Mesendoderm (in vitro differentiated cells): ENCODE results near the gene MED26.

Experiments used
- DNase-seq: peaks from one replicate; pipeline ENCODE4 v3.0.0; 2013
- H2AK5ac ChIP-seq: 2 replicates; pipeline ENCODE4 v1.6.1; 2013; ENCODE audit warnings: low read length, inconsistent platforms
- H2BK120ac ChIP-seq: 2 replicates; pipeline ENCODE4 v1.6.1; 2013; ENCODE audit warnings: low read depth, mild to moderate bottlenecking, low read length, moderate library complexity, mixed read lengths
- H2BK15ac ChIP-seq: replicated peaks from 2 replicates; pipeline ENCODE4 v1.6.1; 2013; ENCODE audit warnings: low read depth, mild to moderate bottlenecking, moderate library complexity
- H2BK5ac ChIP-seq: 2 replicates; pipeline ENCODE4 v1.6.1; 2013; ENCODE audit warnings: low read length, inconsistent platforms
- H3K18ac ChIP-seq: 2 replicates; pipeline ENCODE4 v1.6.1; 2013; ENCODE audit warnings: mild to moderate bottlenecking, low read length, mixed read lengths
- H3K23ac ChIP-seq: one replicate; pipeline ENCODE4 v1.6.1; 2013; ENCODE audit warnings: low read length
- H3K27ac ChIP-seq: 2 replicates; pipeline ENCODE4 v1.5.1; 2013; ENCODE audit warnings: low read depth, mild to moderate bottlenecking, inconsistent platforms, low read length, moderate library complexity
- H3K27me3 ChIP-seq: 2 replicates; pipeline ENCODE4 v1.6.1; 2013; ENCODE audit warnings: low read length, control low read depth, mild to moderate bottlenecking, inconsistent platforms; ENCODE audit not compliant: insufficient read depth, poor library complexity
- H3K36me3 ChIP-seq: 2 replicates; pipeline ENCODE4 v1.6.1; 2013; ENCODE audit warnings: low read length, inconsistent platforms; ENCODE audit not compliant: control insufficient read depth, insufficient read depth
- H3K4ac ChIP-seq: one replicate; pipeline ENCODE4 v1.6.1; 2013; ENCODE audit warnings: low read depth, mild to moderate bottlenecking, low read length, moderate library complexity
- H3K4me1 ChIP-seq: 2 replicates; pipeline ENCODE4 v1.6.1; 2013; ENCODE audit warnings: low read depth, low read length, inconsistent platforms; ENCODE audit not compliant: control insufficient read depth
- H3K4me2 ChIP-seq: 2 replicates; pipeline ENCODE4 v1.6.1; 2013; ENCODE audit warnings: low read length
- H3K4me3 ChIP-seq: 2 replicates; pipeline ENCODE4 v1.5.1; 2013; ENCODE audit warnings: mild to moderate bottlenecking, low read length
- H3K56ac ChIP-seq: one replicate; pipeline ENCODE4 v1.6.1; 2013; ENCODE audit warnings: low read length
- H3K79me1 ChIP-seq: 2 replicates; pipeline ENCODE4 v1.6.1; 2013; ENCODE audit warnings: low read length, inconsistent platforms
- H3K79me2 ChIP-seq: 2 replicates; pipeline ENCODE4 v1.6.1; 2013; ENCODE audit warnings: mild to moderate bottlenecking, low read length; ENCODE audit not compliant: control insufficient read depth, insufficient read depth
- H3K9ac ChIP-seq: 2 replicates; pipeline ENCODE4 v1.6.1; 2013; ENCODE audit warnings: low read length, inconsistent platforms
- H4K5ac ChIP-seq: one replicate; pipeline ENCODE4 v1.6.1; 2013; ENCODE audit warnings: low read length
- H4K8ac ChIP-seq: one replicate; pipeline ENCODE4 v1.6.1; 2013; ENCODE audit warnings: low read depth, mild to moderate bottlenecking, control low read depth, low read length, moderate library complexity
- WGBS: extraction: QIAGEN DNeasy Blood & Tissue Kit; methylation state at CpG from one replicate; pipeline ENCODE4 v1.1.7; 2013; ENCODE audit warnings: low lambda C conversion rate, missing lambda C conversion rate; ENCODE audit not compliant: insufficient coverage; ENCODE audit errors: extremely low coverage; 5-methylcytosine and 5-hydroxymethylcytosine counted together

Gene MED26

GRCh38 chr19:16598848-16599247 lies 29.2 kb downstream of the MED26 start:
- H3K4ac ChIP-seq: no peak overlapping the region
- no CpG with 5 or more reads among the region's 4 CpGs for WGBS
- no peak overlapping the region for H3K4me3 ChIP-seq
- H3K27me3 ChIP-seq: no peaks in the 10 kb centered on the region
- no peak overlapping the region for H3K56ac ChIP-seq
- H3K36me3 ChIP-seq: no peaks in the 10 kb centered on the region
- no peak overlapping the region for H3K18ac ChIP-seq
- no peak for DNase-seq
- H3K79me2 ChIP-seq: peaks cover 71% of the 10 kb centered on the region
- no peak overlapping the region for H3K9ac ChIP-seq
- no peaks in the 10 kb centered on the region for H3K4me1 ChIP-seq
- no peak overlapping the region for H3K4me2 ChIP-seq
- H3K79me1 ChIP-seq: peaks cover 64% of the 10 kb centered on the region
- no peak overlapping the region for H3K23ac ChIP-seq
- no peak overlapping the region for H2BK120ac ChIP-seq
- no peak overlapping the region for H4K5ac ChIP-seq
- H3K27ac ChIP-seq: no peak overlapping the region
- no peak overlapping the region for H2BK15ac ChIP-seq
- H2AK5ac ChIP-seq: no peak overlapping the region
- H2BK5ac ChIP-seq: no peak overlapping the region
- no peak overlapping the region for H4K8ac ChIP-seq

- no peak overlapping the region for H3K4ac ChIP-seq
- no peak overlapping the region for H2AK5ac ChIP-seq
- H3K79me2 ChIP-seq: peaks cover 75% of the 10 kb centered on the region
- no peak overlapping the region for H3K4me2 ChIP-seq
- H3K4me1 ChIP-seq: peaks cover 6% of the 10 kb centered on the region
- no peak overlapping the region for H3K9ac ChIP-seq
- no peak overlapping the region for H4K5ac ChIP-seq
- H3K27me3 ChIP-seq: no peaks in the 10 kb centered on the region
- H3K18ac ChIP-seq: no peak overlapping the region
- no peak overlapping the region for H3K56ac ChIP-seq
- H2BK120ac ChIP-seq: no peak overlapping the region
- no CpG with 5 or more reads among the region's 9 CpGs for WGBS
- no peak for DNase-seq
- H2BK5ac ChIP-seq: no peak overlapping the region
- no peak overlapping the region for H2BK15ac ChIP-seq
- H3K23ac ChIP-seq: no peak overlapping the region
- no peak overlapping the region for H3K27ac ChIP-seq
- H3K79me1 ChIP-seq: peaks cover 68% of the 10 kb centered on the region
- no peak overlapping the region for H4K8ac ChIP-seq
- no peaks in the 10 kb centered on the region for H3K36me3 ChIP-seq
- H3K4me3 ChIP-seq: no peak overlapping the region
Observed at GRCh38 chr19:16596399-16596798, 31.6 kb downstream of the MED26 start.

- Histone ChIP-seq H3K9ac (no peak overlapping the region), H3K4me2 (no peak overlapping the region), H3K56ac (no peak overlapping the region), H4K5ac (no peak overlapping the region), H2AK5ac (no peak overlapping the region), H3K36me3 (no peaks in the 10 kb centered on the region), H3K27me3 (no peaks in the 10 kb centered on the region), H3K4me3 (no peak overlapping the region), H2BK5ac (no peak overlapping the region), H2BK120ac (no peak overlapping the region), H3K23ac (no peak overlapping the region), H4K8ac (no peak overlapping the region), H3K79me1 (peaks cover 69% of the 10 kb centered on the region), H3K4me1 (peaks cover 6% of the 10 kb centered on the region), H3K4ac (no peak overlapping the region), H3K18ac (no peak overlapping the region), H2BK15ac (no peak overlapping the region), H3K27ac (no peak overlapping the region), H3K79me2 (peaks cover 75% of the 10 kb centered on the region)
- DNase-seq: no peak
- no CpG with 5 or more reads among the region's 8 CpGs for WGBS
Observed at GRCh38 chr19:16595097-16595496, 32.9 kb downstream of the MED26 start.

- Histone ChIP-seq H3K4me1 (peaks cover 6% of the 10 kb centered on the region), H3K4ac (no peak overlapping the region), H3K27ac (no peak overlapping the region), H2AK5ac (no peak overlapping the region), H4K8ac (no peak overlapping the region), H2BK15ac (no peak overlapping the region), H3K27me3 (no peaks in the 10 kb centered on the region), H3K4me2 (no peak overlapping the region), H2BK120ac (no peak overlapping the region), H3K23ac (no peak overlapping the region), H3K79me2 (peaks cover 75% of the 10 kb centered on the region), H3K4me3 (no peak overlapping the region), H3K56ac (no peak overlapping the region), H3K9ac (no peak overlapping the region), H3K18ac (no peak overlapping the region), H2BK5ac (no peak overlapping the region), H3K36me3 (no peaks in the 10 kb centered on the region), H4K5ac (no peak overlapping the region), H3K79me1 (peaks cover 68% of the 10 kb centered on the region)
- no CpG with 5 or more reads among the region's 5 CpGs for WGBS
- DNase-seq: no peak
Observed at GRCh38 chr19:16594681-16595091, 33.3 kb downstream of the MED26 start.

GRCh38 chr19:16594131-16594586 lies 33.8 kb downstream of the MED26 start:
- H3K79me1 ChIP-seq: peaks cover 68% of the 10 kb centered on the region
- H2BK5ac ChIP-seq: no peak overlapping the region
- H3K4me2 ChIP-seq: no peak overlapping the region
- no peak overlapping the region for H4K5ac ChIP-seq
- H3K4me1 ChIP-seq: peaks cover 6% of the 10 kb centered on the region
- DNase-seq: no peak
- H2BK15ac ChIP-seq: no peak overlapping the region
- H2BK120ac ChIP-seq: no peak overlapping the region
- H3K4me3 ChIP-seq: no peak overlapping the region
- no peak overlapping the region for H2AK5ac ChIP-seq
- H3K18ac ChIP-seq: no peak overlapping the region
- H3K36me3 ChIP-seq: no peaks in the 10 kb centered on the region
- H3K27ac ChIP-seq: no peak overlapping the region
- H3K56ac ChIP-seq: no peak overlapping the region
- no peak overlapping the region for H3K4ac ChIP-seq
- no peaks in the 10 kb centered on the region for H3K27me3 ChIP-seq
- WGBS: no CpG with 5 or more reads among the region's 10 CpGs
- no peak overlapping the region for H4K8ac ChIP-seq
- H3K9ac ChIP-seq: no peak overlapping the region
- peaks cover 78% of the 10 kb centered on the region for H3K79me2 ChIP-seq
- H3K23ac ChIP-seq: no peak overlapping the region

- peaks cover 7% of the 10 kb centered on the region for H3K4me1 ChIP-seq
- H3K4me3 ChIP-seq: no peak overlapping the region
- H3K4me2 ChIP-seq: no peak overlapping the region
- no peak overlapping the region for H3K23ac ChIP-seq
- H4K5ac ChIP-seq: no peak overlapping the region
- no peak overlapping the region for H2BK120ac ChIP-seq
- H3K56ac ChIP-seq: no peak overlapping the region
- H2BK5ac ChIP-seq: no peak overlapping the region
- no peak overlapping the region for H2BK15ac ChIP-seq
- no CpG with 5 or more reads among the region's 4 CpGs for WGBS
- H3K27me3 ChIP-seq: no peaks in the 10 kb centered on the region
- DNase-seq: no peak
- H3K27ac ChIP-seq: no peak overlapping the region
- no peak overlapping the region for H3K18ac ChIP-seq
- peaks cover 67% of the 10 kb centered on the region for H3K79me1 ChIP-seq
- no peak overlapping the region for H4K8ac ChIP-seq
- H3K79me2 ChIP-seq: peaks cover 82% of the 10 kb centered on the region
- no peaks in the 10 kb centered on the region for H3K36me3 ChIP-seq
- no peak overlapping the region for H3K9ac ChIP-seq
- H3K4ac ChIP-seq: no peak overlapping the region
- H2AK5ac ChIP-seq: no peak overlapping the region
Observed at GRCh38 chr19:16593181-16593580, 34.8 kb downstream of the MED26 start.
